K562 (cell line): ENCODE measurements around the gene CUL9. TPM values are rescaled to one million over a fixed set of nuclear protein-coding genes. Genes with fewer than 3 reads are reported as not detected.

ENCODE experiments used
- ATF1 ChIP-seq, 2 experiments: fragments of 450-650 bp in 1 of 2; IDR thresholded peaks; 2 replicates each; pipeline ENCODE4 v1.6.1; 2016; ENCODE audit warnings: missing compliant biosample characterization in 1 of 2, missing genetic modification characterization in 1 of 2
- KHSRP ChIP-seq: fragments of 450-650 bp; IDR thresholded peaks from 2 replicates; pipeline ENCODE4 v1.6.1; 2017
- MCM7 ChIP-seq, 2 experiments: fragments of 450-650 bp; IDR thresholded peaks; 2 replicates each; pipeline ENCODE4 v1.6.1; 2016 to 2018
- MEF2D ChIP-seq: conservative IDR thresholded peaks from 2 replicates; pipeline ENCODE4 v1.6.1; 2016; ENCODE audit warnings: low read depth, missing genetic modification characterization, missing compliant biosample characterization
- NBN ChIP-seq: fragments of 450-650 bp; IDR thresholded peaks from 2 replicates; pipeline ENCODE4 v1.6.1; 2016; ENCODE audit warnings: low read depth, mild to moderate bottlenecking
- NCOA2 ChIP-seq, 2 experiments: fragments of 450-650 bp; IDR thresholded peaks; 2 replicates each; pipeline ENCODE4 v1.6.1; 2018; ENCODE audit warnings: mild to moderate bottlenecking in 2 of 2, moderate library complexity in 1 of 2; ENCODE audit not compliant: partially characterized antibody in 2 of 2
- NR4A1 ChIP-seq, 2 experiments: fragments of 250-450 bp in 1 of 2; fragments of 450-650 bp in 1 of 2; sonication (Bioruptor Pico) in 1 of 2; IDR thresholded peaks; 2 replicates each; pipeline versions ENCODE4 v1.4.0 to v1.6.1; 2016 to 2020; ENCODE audit warnings: mild to moderate bottlenecking in 2 of 2, missing compliant biosample characterization in 1 of 2, missing genetic modification characterization in 1 of 2, moderate library complexity in 1 of 2
- PHB ChIP-seq: fragments of 250-450 bp; sonication (Bioruptor Pico); IDR thresholded peaks from 2 replicates; pipeline ENCODE4 v1.5.0; 2021
- POLR2G ChIP-seq: fragments of 200-400 bp; formaldehyde crosslinking; IDR thresholded peaks from 2 replicates; pipeline ENCODE4 v1.6.1; 2017; ENCODE audit warnings: low read depth, mild to moderate bottlenecking, antibody characterized with exemption, low read length, moderate library complexity
- PRMT5 ChIP-seq: sonication (generic); formaldehyde crosslinking; IDR thresholded peaks from 2 replicates; pipeline ENCODE4 v1.5.0; 2020; ENCODE audit warnings: missing genetic modification reagents
- RBM22 ChIP-seq: fragments of 200-400 bp; formaldehyde crosslinking; IDR thresholded peaks from 2 replicates; pipeline ENCODE4 v1.6.1; 2018; ENCODE audit warnings: low read length, low read depth; ENCODE audit not compliant: poor library complexity, severe bottlenecking
- ZBTB7A ChIP-seq: IDR thresholded peaks from 2 replicates; pipeline ENCODE4 v1.6.1; 2011; ENCODE audit warnings: low read depth, mild to moderate bottlenecking, low read length, moderate library complexity, borderline replicate concordance; ENCODE audit not compliant: control insufficient read depth
- ZNF184 ChIP-seq: sonication (generic); formaldehyde crosslinking; IDR thresholded peaks from 2 replicates; pipeline ENCODE4 v1.5.0; 2020; ENCODE audit warnings: missing genetic modification reagents
- ZNF212 ChIP-seq: fragments of 450-650 bp; formaldehyde crosslinking; IDR thresholded peaks from 2 replicates; pipeline ENCODE4 v1.4.0; 2020; ENCODE audit warnings: mild to moderate bottlenecking
- ZNF217 ChIP-seq: sonication (generic); formaldehyde crosslinking; IDR thresholded peaks from 2 replicates; pipeline ENCODE4 v1.8.0; 2022; ENCODE audit warnings: mild to moderate bottlenecking, missing genetic modification reagents
- ZNF282 ChIP-seq: sonication (generic); formaldehyde crosslinking; IDR thresholded peaks from 2 replicates; pipeline ENCODE4 v1.8.1; 2023; ENCODE audit warnings: missing genetic modification reagents
- ZNF76 ChIP-seq: fragments of 250-450 bp; sonication (Bioruptor Pico); IDR thresholded peaks from 2 replicates; pipeline ENCODE4 v1.4.0; 2020; ENCODE audit warnings: mild to moderate bottlenecking, moderate library complexity, borderline replicate concordance
- polyA plus RNA-seq, 8 experiments: library from polyadenylated mRNA; depleted of rRNA in 4 of 8; stranded (reverse) in 5 of 8; unstranded in 3 of 8; fragments of >200 nt; fragmentation: Nextera tagmentation in 2 of 8; fragmentation: Illumina TruSeq in 1 of 8; extraction: Ambion mirVana in 2 of 8; extraction: Trizol in 1 of 8; gene quantifications; 2 replicates each; pipeline versions ENCODE4 v1.2.1 to v1.2.3, GENCODE V29; 2011 to 2014; ENCODE audit warnings: inconsistent platforms in 1 of 8, missing spikeins in 1 of 8
- total RNA-seq, 7 experiments: library from RNA; depleted of rRNA in 6 of 7; stranded (reverse); fragments of >200 nt in 6 of 7; fragmentation: Illumina TruSeq in 2 of 7; extraction: Trizol in 2 of 7; gene quantifications; 2 replicates each; pipeline versions ENCODE4 v1.2.1 to v1.2.3, GENCODE V29; 2011 to 2021; ENCODE audit warnings: low replicate concordance in 1 of 7
- TF ChIP-seq, protein P1 (sequence below): sonication (generic); IDR thresholded peaks from 2 replicates; pipeline ENCODE4 v1.6.1; 2016
- TF ChIP-seq, protein P2 (sequence below): IDR thresholded peaks from 3 replicates; pipeline ENCODE4 v1.6.1; 2011; ENCODE audit warnings: borderline replicate concordance, mild to moderate bottlenecking; ENCODE audit not compliant: insufficient read length, insufficient read depth
- TF ChIP-seq, protein P3 (sequence below): IDR thresholded peaks from 2 replicates; pipeline ENCODE4 v1.6.1; 2011; ENCODE audit not compliant: insufficient read length; ENCODE audit errors: extremely low read depth
- TF ChIP-seq, protein P4 (sequence below): fragments of 250-450 bp; sonication (Bioruptor Pico); IDR thresholded peaks from 2 replicates; pipeline ENCODE4 v1.4.0; 2020; ENCODE audit warnings: mild to moderate bottlenecking, moderate library complexity, borderline replicate concordance
- TF ChIP-seq, protein P5 (sequence below): fragments of 450-650 bp; formaldehyde crosslinking; IDR thresholded peaks from 2 replicates; pipeline ENCODE4 v1.4.0; 2020; ENCODE audit warnings: mild to moderate bottlenecking

Gene CUL9
- total and polyA plus RNA-seq, 9 of the 15 experiments (the other 6 are each of a cell fraction or from before 2014, with no cell fraction given) = 0.50 to 20.7 (median 6.6) TPM

DNA sequence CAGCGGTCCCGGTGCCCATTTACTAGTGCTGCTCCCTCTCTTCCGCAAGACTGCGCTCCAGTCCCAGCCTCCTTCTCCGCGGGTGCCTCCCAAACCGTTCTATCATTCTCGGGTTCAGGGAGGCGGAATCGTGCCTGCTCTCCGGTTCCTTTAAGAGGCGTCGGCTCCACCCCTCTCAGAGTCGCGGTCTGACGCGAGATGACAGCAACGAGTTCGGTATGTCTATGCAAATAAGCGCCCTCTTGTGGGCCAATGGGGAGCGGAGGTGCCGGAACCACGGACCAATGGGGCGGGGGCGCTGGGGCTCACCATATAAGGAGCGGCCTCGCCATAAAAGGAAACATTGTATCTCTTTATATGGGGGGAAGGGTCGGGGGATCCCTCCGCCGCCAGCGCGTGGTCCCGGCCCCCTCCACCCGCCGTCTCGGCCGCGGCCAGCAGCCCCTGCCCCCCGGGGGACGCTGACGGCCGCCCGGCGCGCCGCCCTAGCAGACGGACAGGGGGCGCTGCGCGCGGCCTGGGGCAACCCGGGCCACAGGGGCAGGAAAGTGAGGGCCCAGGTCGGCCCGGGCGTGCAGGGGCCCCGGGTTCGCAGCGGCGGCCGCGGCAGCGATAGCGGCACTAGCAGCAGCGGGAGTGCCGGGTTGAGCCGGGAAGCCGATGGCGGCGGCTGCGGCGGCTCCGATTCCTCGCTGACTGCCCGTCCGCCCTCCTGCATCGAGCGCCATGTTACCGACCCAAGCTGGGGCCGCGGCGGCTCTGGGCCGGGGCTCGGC, 10.9 kb upstream of the CUL9 start, which contains the start of gene SRF (continued):
- no peak for TF ChIP-seq PHB
- peak; percentile 100 for TF ChIP-seq ZBTB7A
- peak; percentile 75; the same call in 1 of the 2 replicates for TF ChIP-seq ZNF76 (CRISPR knock-in tag)
- no peak for TF ChIP-seq PRMT5 (CRISPR knock-in tag)
- no peak for TF ChIP-seq ZNF217 (CRISPR knock-in tag)
- TF ChIP-seq, protein P1, sequence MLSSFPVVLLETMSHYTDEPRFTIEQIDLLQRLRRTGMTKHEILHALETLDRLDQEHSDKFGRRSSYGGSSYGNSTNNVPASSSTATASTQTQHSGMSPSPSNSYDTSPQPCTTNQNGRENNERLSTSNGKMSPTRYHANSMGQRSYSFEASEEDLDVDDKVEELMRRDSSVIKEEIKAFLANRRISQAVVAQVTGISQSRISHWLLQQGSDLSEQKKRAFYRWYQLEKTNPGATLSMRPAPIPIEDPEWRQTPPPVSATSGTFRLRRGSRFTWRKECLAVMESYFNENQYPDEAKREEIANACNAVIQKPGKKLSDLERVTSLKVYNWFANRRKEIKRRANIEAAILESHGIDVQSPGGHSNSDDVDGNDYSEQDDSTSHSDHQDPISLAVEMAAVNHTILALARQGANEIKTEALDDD = no peak
- TF ChIP-seq ATF1 (CRISPR knock-in tag; IDR thresholded peaks at IDR 0.05) = no peak
- peak; percentile 93 for TF ChIP-seq ATF1 (tag; IDR thresholded peaks at IDR 0.05)
- 0 out of 2 replicates have a peak, but pooled peaks have one; percentile 43 for TF ChIP-seq NR4A1 (CRISPR knock-in tag; IDR thresholded peaks at IDR 0.05)
- TF ChIP-seq NR4A1 (tag; IDR thresholded peaks at IDR 0.05) = peak; percentile 69
- no peak for TF ChIP-seq KHSRP
- no peak for TF ChIP-seq ZNF212
- TF ChIP-seq ZNF184 (CRISPR knock-in tag) = no peak
- no peak for TF ChIP-seq NCOA2 (IDR thresholded peaks at IDR 0.05; ENCODE audit: partially characterized antibody in 2 of 2)
- TF ChIP-seq, protein P2, sequence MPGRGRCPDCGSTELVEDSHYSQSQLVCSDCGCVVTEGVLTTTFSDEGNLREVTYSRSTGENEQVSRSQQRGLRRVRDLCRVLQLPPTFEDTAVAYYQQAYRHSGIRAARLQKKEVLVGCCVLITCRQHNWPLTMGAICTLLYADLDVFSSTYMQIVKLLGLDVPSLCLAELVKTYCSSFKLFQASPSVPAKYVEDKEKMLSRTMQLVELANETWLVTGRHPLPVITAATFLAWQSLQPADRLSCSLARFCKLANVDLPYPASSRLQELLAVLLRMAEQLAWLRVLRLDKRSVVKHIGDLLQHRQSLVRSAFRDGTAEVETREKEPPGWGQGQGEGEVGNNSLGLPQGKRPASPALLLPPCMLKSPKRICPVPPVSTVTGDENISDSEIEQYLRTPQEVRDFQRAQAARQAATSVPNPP = no peak
- TF ChIP-seq POLR2G = peak; percentile 93
- TF ChIP-seq, protein P3, sequence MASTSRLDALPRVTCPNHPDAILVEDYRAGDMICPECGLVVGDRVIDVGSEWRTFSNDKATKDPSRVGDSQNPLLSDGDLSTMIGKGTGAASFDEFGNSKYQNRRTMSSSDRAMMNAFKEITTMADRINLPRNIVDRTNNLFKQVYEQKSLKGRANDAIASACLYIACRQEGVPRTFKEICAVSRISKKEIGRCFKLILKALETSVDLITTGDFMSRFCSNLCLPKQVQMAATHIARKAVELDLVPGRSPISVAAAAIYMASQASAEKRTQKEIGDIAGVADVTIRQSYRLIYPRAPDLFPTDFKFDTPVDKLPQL = no peak
- TF ChIP-seq, protein P4, sequence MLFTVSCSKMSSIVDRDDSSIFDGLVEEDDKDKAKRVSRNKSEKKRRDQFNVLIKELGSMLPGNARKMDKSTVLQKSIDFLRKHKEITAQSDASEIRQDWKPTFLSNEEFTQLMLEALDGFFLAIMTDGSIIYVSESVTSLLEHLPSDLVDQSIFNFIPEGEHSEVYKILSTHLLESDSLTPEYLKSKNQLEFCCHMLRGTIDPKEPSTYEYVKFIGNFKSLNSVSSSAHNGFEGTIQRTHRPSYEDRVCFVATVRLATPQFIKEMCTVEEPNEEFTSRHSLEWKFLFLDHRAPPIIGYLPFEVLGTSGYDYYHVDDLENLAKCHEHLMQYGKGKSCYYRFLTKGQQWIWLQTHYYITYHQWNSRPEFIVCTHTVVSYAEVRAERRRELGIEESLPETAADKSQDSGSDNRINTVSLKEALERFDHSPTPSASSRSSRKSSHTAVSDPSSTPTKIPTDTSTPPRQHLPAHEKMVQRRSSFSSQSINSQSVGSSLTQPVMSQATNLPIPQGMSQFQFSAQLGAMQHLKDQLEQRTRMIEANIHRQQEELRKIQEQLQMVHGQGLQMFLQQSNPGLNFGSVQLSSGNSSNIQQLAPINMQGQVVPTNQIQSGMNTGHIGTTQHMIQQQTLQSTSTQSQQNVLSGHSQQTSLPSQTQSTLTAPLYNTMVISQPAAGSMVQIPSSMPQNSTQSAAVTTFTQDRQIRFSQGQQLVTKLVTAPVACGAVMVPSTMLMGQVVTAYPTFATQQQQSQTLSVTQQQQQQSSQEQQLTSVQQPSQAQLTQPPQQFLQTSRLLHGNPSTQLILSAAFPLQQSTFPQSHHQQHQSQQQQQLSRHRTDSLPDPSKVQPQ (CRISPR knock-in tag) = no peak
- peak; percentile 91; the same call in 1 of the 2 replicates for TF ChIP-seq NBN
- TF ChIP-seq ZNF282 (CRISPR knock-in tag) = no peak; the same call in 1 of the 2 replicates
- no peak for TF ChIP-seq MCM7 (IDR thresholded peaks at IDR 0.05)
- no peak for TF ChIP-seq MEF2D (tag)
- no peak for TF ChIP-seq RBM22
- TF ChIP-seq, protein P5, sequence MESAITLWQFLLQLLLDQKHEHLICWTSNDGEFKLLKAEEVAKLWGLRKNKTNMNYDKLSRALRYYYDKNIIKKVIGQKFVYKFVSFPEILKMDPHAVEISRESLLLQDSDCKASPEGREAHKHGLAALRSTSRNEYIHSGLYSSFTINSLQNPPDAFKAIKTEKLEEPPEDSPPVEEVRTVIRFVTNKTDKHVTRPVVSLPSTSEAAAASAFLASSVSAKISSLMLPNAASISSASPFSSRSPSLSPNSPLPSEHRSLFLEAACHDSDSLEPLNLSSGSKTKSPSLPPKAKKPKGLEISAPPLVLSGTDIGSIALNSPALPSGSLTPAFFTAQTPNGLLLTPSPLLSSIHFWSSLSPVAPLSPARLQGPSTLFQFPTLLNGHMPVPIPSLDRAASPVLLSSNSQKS (CRISPR knock-in tag) = no peak
